ENCODE measurements around the gene HEATR5A. TPM values are rescaled to one million over a fixed set of nuclear protein-coding genes. Genes with fewer than 3 reads are reported as not detected.

Gene HEATR5A
- total and polyA plus RNA-seq, 9 of the 15 experiments (the other 6 are each of a cell fraction or from before 2014, with no cell fraction given): 8.0 to 50.9 (median 23.0) TPM

DNA sequence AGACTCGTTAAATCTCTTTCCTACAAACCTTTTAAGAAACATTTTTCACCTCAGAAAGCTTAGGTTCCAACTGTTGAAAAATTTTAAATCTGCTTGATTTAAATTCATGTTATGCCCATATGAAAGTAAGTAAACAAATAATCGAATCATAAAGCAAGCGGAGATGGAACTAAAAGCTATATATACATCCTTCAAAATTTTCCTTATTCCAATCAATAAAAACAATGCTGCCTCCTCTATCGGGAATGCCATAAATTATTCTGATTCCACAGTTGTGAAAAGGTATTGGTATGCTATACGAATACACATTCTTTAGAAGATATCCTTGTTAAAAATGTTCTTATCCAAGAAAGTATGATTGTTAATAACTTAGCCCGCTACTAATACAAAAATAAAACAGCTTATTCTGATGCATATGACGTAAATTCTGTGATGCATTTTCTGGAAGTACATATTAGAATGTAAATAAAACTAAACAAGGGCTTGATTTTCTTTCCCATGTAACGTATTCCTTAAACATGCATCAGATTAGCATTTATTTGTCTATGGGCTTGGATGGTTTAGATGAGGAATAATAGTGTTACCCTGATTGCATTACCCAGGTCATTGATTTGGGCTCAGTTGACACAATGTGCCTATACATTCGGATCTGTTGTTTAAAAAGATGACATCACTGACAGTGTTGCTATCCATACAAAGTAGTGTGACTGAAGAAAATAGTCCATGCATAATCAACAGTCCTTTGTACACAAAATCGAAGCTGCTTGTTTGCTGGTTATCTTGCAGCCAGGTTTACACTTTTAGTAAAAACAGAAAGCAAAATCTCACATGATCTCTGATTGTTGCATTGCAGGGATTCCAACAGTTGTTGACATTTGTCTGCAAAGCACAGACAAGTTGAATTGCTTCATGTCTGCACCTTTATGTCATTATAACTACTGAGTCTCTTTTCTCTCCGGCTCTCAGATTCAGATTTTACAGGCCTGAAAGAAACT, 37.6 kb upstream of the HEATR5A start:
- DNase-seq (ENCODE audit: extremely low read depth in 1 of 4, low spot score in 3 of 4) (peak in 1 of 4 experiments; percentile 3), FAIRE-seq (peak; percentile 49), ATAC-seq (no peak)
- no peaks in the 10 kb centered on the region for H4K20me1 ChIP-seq (replicated peaks; ENCODE audit: control insufficient read depth, insufficient read depth, low read length)
- H3K36me3 ChIP-seq (ENCODE audit: control insufficient read depth, insufficient read depth, low read length): peaks cover 3% of the 10 kb centered on the region; the same call in 1 of the 3 replicates
- H2AFZ ChIP-seq (ENCODE audit: low read depth, low read length): peak overlapping the region; percentile 94
- in situ Hi-C loops (cut with MboI): no loop called here
- no peaks in the 10 kb centered on the region for H3K9me1 ChIP-seq (ENCODE audit: control insufficient read depth, insufficient read depth, low read length)
- peaks cover 5 to 17% of the 10 kb centered on the region in 2 experiments; a peak in 4 of 5 replicates for H3K4me1 ChIP-seq (replicated peaks in 1 of 2; ENCODE audit: control insufficient read depth in 2 of 2, insufficient read depth in 2 of 2, low read length in 2 of 2)
- H3K9ac ChIP-seq (ENCODE audit: insufficient read depth in 1 of 2, low read depth in 2 of 2, low read length in 2 of 2): peak overlapping the region in 1 of 2 experiments; percentile 63; a peak in 2 of 4 replicates
- H3K4me3 ChIP-seq: peak overlapping the region; percentile 46
- BruUV-seq (replicated peaks): no TSS peak
- H3K27ac ChIP-seq (ENCODE audit: extremely low read depth, low read depth, low read length): peak overlapping the region; percentile 44; the same call in 1 of the 3 replicates
- no peaks in the 10 kb centered on the region for H3K9me3 ChIP-seq (replicated peaks; ENCODE audit: control insufficient read depth, insufficient read depth, low read depth, low read length)
- CTCF ChIA-PET (ENCODE audit: low intra/inter-chr PET ratio): no interaction called here
- WGBS (ENCODE audit: insufficient coverage, low coverage, missing lambda C conversion rate): 29% methylated on average over 11 of the region's 11 CpGs
- intact Hi-C loops (cut with micrococcal nuclease): no loop called here
- H3K79me2 ChIP-seq (ENCODE audit: control insufficient read depth, insufficient read depth, low read length): peaks cover 23% of the 10 kb centered on the region
- no peaks in the 10 kb centered on the region for H3K27me3 ChIP-seq (ENCODE audit: control insufficient read depth in 2 of 2, insufficient read depth in 2 of 2, low read length in 2 of 2)
- peak overlapping the region; percentile 65 for H3K4me2 ChIP-seq (ENCODE audit: insufficient read depth, low read length)
- POLR2A ChIA-PET: interaction anchor here (0.6 to 1.6 kb wide), 7 partner anchors 10 to 348 kb away, joined by 3 to 6 read pairs (median 4); partner anchors contain the start of gene HEATR5A
- TF ChIP-seq, protein P1, sequence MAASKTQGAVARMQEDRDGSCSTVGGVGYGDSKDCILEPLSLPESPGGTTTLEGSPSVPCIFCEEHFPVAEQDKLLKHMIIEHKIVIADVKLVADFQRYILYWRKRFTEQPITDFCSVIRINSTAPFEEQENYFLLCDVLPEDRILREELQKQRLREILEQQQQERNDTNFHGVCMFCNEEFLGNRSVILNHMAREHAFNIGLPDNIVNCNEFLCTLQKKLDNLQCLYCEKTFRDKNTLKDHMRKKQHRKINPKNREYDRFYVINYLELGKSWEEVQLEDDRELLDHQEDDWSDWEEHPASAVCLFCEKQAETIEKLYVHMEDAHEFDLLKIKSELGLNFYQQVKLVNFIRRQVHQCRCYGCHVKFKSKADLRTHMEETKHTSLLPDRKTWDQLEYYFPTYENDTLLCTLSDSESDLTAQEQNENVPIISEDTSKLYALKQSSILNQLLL (CRISPR knock-in tag; IDR thresholded peaks at IDR 0.05; ENCODE audit: borderline replicate concordance): no peak
- no peak for TF ChIP-seq SMARCA4 (IDR thresholded peaks at IDR 0.05)
- TF ChIP-seq, protein P2, sequence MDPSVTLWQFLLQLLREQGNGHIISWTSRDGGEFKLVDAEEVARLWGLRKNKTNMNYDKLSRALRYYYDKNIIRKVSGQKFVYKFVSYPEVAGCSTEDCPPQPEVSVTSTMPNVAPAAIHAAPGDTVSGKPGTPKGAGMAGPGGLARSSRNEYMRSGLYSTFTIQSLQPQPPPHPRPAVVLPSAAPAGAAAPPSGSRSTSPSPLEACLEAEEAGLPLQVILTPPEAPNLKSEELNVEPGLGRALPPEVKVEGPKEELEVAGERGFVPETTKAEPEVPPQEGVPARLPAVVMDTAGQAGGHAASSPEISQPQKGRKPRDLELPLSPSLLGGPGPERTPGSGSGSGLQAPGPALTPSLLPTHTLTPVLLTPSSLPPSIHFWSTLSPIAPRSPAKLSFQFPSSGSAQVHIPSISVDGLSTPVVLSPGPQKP (CRISPR knock-in tag; IDR thresholded peaks at IDR 0.05): no peak
- 0 out of 2 replicates have a peak, but pooled peaks have one; percentile 20 for TF ChIP-seq FOSL1 (tag; conservative IDR thresholded peaks at IDR 0.05)
- TF ChIP-seq CTBP1 (IDR thresholded peaks at IDR 0.05; ENCODE audit: borderline replicate concordance): no peak
- no peak for TF ChIP-seq THRAP3 (IDR thresholded peaks at IDR 0.05; ENCODE audit: borderline replicate concordance)
- no peak for TF ChIP-seq NUFIP1 (IDR thresholded peaks at IDR 0.05; ENCODE audit: partially characterized antibody)
- no peak for TF ChIP-seq ELF4 (CRISPR knock-in tag; IDR thresholded peaks at IDR 0.05)
- TF ChIP-seq NRF1 (conservative IDR thresholded peaks at IDR 0.05 in 1 of 2, IDR thresholded peaks at IDR 0.05 in 1 of 2): peak in 1 of 2 experiments; percentile 8; a peak in 3 of 4 replicates
- TF ChIP-seq, protein P3, sequence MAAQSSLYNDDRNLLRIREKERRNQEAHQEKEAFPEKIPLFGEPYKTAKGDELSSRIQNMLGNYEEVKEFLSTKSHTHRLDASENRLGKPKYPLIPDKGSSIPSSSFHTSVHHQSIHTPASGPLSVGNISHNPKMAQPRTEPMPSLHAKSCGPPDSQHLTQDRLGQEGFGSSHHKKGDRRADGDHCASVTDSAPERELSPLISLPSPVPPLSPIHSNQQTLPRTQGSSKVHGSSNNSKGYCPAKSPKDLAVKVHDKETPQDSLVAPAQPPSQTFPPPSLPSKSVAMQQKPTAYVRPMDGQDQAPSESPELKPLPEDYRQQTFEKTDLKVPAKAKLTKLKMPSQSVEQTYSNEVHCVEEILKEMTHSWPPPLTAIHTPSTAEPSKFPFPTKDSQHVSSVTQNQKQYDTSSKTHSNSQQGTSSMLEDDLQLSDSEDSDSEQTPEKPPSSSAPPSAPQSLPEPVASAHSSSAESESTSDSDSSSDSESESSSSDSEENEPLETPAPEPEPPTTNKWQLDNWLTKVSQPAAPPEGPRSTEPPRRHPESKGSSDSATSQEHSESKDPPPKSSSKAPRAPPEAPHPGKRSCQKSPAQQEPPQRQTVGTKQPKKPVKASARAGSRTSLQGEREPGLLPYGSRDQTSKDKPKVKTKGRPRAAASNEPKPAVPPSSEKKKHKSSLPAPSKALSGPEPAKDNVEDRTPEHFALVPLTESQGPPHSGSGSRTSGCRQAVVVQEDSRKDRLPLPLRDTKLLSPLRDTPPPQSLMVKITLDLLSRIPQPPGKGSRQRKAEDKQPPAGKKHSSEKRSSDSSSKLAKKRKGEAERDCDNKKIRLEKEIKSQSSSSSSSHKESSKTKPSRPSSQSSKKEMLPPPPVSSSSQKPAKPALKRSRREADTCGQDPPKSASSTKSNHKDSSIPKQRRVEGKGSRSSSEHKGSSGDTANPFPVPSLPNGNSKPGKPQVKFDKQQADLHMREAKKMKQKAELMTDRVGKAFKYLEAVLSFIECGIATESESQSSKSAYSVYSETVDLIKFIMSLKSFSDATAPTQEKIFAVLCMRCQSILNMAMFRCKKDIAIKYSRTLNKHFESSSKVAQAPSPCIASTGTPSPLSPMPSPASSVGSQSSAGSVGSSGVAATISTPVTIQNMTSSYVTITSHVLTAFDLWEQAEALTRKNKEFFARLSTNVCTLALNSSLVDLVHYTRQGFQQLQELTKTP (IDR thresholded peaks at IDR 0.05; ENCODE audit: low read depth in 1 of 2, partially characterized antibody in 2 of 2): no peak
- TF ChIP-seq POLR2H (tag; IDR thresholded peaks at IDR 0.05; ENCODE audit: low read depth): peak; percentile 49
- no peak for TF ChIP-seq MCM3 (IDR thresholded peaks at IDR 0.05)
- no peak for TF ChIP-seq ZNF717 (CRISPR knock-in tag; IDR thresholded peaks at IDR 0.05)
- no peak for TF ChIP-seq ZNF586 (CRISPR knock-in tag; conservative IDR thresholded peaks at IDR 0.05)
- no peak for TF ChIP-seq RFX5 (IDR thresholded peaks at IDR 0.05; ENCODE audit: low read depth, low read length)
